ENCODE results near the gene HCLS1.
"Not testable (repeated sequence)": the region's sequence is repeated elsewhere in the genome, so short reads cannot be mapped to it uniquely, and the experiment has no call there.

The HCLS1 gene

DNA sequence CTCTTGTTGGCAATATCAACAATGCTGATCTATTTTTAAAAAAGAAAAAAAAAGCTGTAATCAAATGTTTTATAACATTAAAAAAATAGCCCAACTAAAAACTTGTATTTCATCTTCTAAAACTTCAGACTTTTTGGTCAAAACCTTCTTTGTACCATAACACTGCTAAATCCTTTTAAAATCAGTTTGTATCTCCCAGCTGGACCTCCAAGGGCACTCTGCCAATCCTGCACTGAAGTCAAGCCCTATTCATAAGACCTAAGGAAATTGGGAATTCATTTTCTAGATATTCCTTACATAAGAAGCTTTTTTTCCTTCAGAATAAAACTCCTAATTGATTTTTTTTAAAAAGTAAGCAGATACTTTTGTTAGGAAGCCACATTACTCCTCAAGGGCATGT lies 38.2 kb upstream of the HCLS1 start:
- Histone ChIP-seq H3K9me3 (ENCODE audit: severe bottlenecking) (peaks cover 4% of the 10 kb centered on the region), H3K27me3 (ENCODE audit: insufficient read depth, low read depth, severe bottlenecking) (no peaks in the 10 kb centered on the region), H3K36me3 (peaks cover 78% of the 10 kb centered on the region), H3K4me3 (ENCODE audit: low read depth, low read length) (no peak overlapping the region), H3K27ac (no peak overlapping the region)
- no peak for DNase-seq
- TF ChIP-seq CTCF (IDR thresholded peaks at IDR 0.05; ENCODE audit: low read depth, low read length) = no peak

DNA sequence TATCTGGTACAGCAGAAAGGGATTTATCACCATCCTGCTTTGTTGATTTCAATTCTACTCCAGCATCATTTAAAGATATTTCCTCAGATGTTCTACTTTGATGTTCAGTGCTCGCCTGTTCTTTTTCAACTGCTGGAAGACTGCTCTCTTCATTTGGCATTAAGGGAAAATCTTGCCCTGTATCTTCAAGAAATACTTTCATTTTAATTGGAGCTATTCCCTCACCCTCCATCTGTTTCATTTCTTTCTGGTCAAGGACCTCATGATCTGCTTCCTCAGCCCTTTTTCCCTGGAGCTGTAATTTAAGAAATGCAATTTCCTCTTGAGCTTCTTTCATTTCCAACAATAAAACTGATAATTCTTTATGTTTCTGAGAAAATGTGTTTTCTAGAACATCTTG lies 37.8 kb upstream of the HCLS1 start:
- TF ChIP-seq CTCF (IDR thresholded peaks at IDR 0.05; ENCODE audit: low read depth, low read length) = no peak
- Histone ChIP-seq H3K9me3 (ENCODE audit: severe bottlenecking) (peaks cover 4% of the 10 kb centered on the region), H3K27me3 (ENCODE audit: insufficient read depth, low read depth, severe bottlenecking) (no peaks in the 10 kb centered on the region), H3K36me3 (peaks cover 78% of the 10 kb centered on the region), H3K27ac (no peak overlapping the region), H3K4me3 (ENCODE audit: low read depth, low read length) (no peak overlapping the region)
- DNase-seq = no peak

DNA sequence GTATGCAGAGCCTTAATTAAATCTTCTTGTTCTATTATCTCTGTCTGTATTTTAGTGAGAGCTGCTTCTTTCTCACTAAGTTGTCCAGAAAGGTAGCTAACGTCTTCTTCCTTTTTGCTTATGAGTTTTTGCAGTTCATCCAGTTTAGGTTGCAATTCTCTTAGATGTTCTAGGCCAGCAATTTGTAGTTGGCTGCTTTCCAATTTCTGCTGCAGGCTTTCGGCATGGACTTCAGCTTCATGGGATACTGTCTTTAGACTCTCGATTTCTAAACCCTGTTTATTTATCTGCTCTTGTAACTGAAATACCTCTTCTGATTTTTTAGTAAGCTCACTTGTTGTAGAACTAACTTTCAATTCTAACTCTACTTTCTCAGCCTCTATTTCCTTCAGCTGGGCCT lies 35.5 kb upstream of the HCLS1 start:
- Histone ChIP-seq H3K36me3 (peaks cover 82% of the 10 kb centered on the region), H3K9me3 (ENCODE audit: severe bottlenecking) (peaks cover 4% of the 10 kb centered on the region)

GRCh38 chr3:121692010-121692699 lies 31.5 kb upstream of the HCLS1 start:
- Histone ChIP-seq H3K9me3 (ENCODE audit: severe bottlenecking) (peaks cover 4% of the 10 kb centered on the region), H3K27ac (no peak overlapping the region), H3K36me3 (peaks cover 69% of the 10 kb centered on the region), H3K4me3 (ENCODE audit: low read depth, low read length) (no peak overlapping the region), H3K27me3 (ENCODE audit: insufficient read depth, low read depth, severe bottlenecking) (no peaks in the 10 kb centered on the region)
- no peak for DNase-seq
- TF ChIP-seq CTCF (IDR thresholded peaks at IDR 0.05; ENCODE audit: low read depth, low read length) = no peak

More for the DNA sequence above, 35.5 kb upstream of the HCLS1 start:
- H3K27me3 ChIP-seq (ENCODE audit: insufficient read depth, low read depth, severe bottlenecking) = no peaks in the 10 kb centered on the region
- TF ChIP-seq CTCF (IDR thresholded peaks at IDR 0.05; ENCODE audit: low read depth, low read length) = no peak
- DNase-seq = no peak
- H3K4me3 ChIP-seq (ENCODE audit: low read depth, low read length) = no peak overlapping the region
- no peak overlapping the region for H3K27ac ChIP-seq

DNA sequence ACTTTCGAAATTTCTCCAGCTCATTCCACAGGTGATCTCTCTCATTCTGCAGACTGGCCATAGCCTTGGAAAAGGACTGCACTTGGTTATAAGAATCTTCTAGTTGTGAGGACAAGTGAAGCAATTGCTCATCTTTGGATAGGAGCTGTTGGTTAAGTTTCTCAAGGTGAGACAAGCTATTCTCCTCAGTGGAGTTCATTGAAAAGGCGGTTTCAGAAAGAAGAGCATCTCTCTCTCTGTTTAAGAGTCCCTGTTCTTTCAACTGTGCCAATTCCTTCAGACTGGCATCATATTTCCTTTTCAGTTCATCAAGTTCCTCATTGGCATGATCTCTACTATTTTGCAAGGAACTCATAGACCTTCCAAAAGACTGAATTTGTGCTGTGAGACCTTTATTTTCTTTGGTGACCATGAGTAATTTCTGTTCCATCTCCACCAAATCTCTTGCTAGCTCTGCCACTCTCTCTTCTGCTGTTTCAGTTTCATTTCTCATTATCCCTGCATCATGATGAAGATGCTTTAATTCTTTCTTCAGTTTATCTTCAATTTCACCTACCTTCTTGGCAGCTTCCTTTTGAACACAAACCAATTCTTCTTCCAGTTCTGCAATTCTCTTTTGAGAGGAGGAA lies 30.2 kb upstream of the HCLS1 start:
- TF ChIP-seq CTCF (IDR thresholded peaks at IDR 0.05; ENCODE audit: low read depth, low read length) = no peak
- Histone ChIP-seq H3K36me3 (peaks cover 67% of the 10 kb centered on the region), H3K4me3 (ENCODE audit: low read depth, low read length) (no peak overlapping the region), H3K27me3 (ENCODE audit: insufficient read depth, low read depth, severe bottlenecking) (no peaks in the 10 kb centered on the region), H3K9me3 (ENCODE audit: severe bottlenecking) (peaks cover 4% of the 10 kb centered on the region), H3K27ac (no peak overlapping the region)
- DNase-seq = no peak

GRCh38 chr3:121688747-121689146 lies 28.0 kb upstream of the HCLS1 start:
- H3K36me3 ChIP-seq = peaks cover 62% of the 10 kb centered on the region
- H3K27ac ChIP-seq; H3K4me3 ChIP-seq (ENCODE audit: low read depth, low read length); H3K9me3 ChIP-seq (ENCODE audit: severe bottlenecking); H3K27me3 ChIP-seq (ENCODE audit: insufficient read depth, low read depth, severe bottlenecking); DNase-seq: not testable (repeated sequence)
